ENCODE results near the gene LRRK1.

Gene LRRK1

DNA sequence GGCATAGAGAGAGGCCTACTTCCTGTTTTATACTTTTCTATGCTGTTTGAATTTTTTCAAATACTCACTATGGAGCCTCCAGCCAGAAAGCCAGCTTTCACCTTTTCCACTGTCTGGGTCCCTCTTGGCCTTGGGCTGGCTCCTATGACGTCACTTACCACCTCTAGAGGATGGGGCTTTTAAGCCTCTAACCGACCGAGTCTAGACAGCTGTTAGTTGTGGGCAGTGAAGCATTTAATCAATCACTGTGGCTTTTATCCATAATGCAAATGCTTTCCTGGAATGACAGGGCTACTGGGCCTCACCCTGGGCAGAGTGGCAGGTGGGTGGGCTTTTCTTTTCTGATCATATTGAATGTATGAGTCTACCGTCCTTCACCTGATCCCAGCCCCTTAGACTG, 61.9 kb downstream of the LRRK1 start:
- DNase-seq (ENCODE audit: low read depth): no peak

GRCh38 chr15:100983221-100983620, 64.1 kb downstream of the LRRK1 start:
- no peak for DNase-seq (ENCODE audit: low read depth)

DNA sequence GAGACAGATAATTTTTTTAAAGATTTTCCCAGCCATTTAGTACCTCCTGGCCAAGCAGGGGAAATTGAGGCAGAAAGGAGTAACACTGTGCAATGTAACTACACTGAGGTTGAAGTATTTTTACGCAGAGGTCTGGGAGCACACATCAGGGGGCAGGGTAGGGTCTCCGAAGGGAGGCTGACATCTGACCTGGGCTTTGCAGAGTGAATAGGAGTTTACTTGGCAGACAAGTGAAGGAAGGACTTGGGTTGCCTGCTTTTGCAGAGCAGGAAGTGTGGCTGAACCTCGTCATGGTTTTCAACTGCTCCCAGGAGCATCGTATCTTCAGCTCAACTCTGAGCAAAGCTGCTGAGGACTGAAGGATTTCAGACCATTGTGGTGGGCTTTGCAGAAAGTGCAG, 66.2 kb downstream of the LRRK1 start:
- DNase-seq (ENCODE audit: low read depth): no peak

GRCh38 chr15:100986158-100986896, 67.2 kb downstream of the LRRK1 start:
- no peak for DNase-seq (ENCODE audit: low read depth)

DNA sequence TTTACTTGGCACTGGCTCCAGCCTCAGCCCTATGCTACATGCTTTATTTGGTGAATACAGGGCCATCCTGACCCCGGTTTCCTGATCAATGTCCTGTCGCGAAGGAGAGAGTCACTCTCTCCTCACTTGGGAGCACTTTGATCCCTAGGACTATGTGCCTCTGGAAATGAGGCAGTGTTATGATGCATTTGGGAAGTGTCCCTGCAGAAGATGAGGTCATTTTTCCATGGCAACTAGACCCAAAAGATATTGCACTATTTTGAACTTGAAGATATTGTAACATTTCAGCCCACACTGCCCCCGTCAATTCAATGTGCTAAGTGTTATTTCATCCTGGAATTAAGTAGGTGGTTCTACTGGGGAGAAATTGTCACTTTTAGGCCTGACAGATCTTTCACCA, 68.0 kb downstream of the LRRK1 start:
- DNase-seq (ENCODE audit: low read depth): no peak

DNA sequence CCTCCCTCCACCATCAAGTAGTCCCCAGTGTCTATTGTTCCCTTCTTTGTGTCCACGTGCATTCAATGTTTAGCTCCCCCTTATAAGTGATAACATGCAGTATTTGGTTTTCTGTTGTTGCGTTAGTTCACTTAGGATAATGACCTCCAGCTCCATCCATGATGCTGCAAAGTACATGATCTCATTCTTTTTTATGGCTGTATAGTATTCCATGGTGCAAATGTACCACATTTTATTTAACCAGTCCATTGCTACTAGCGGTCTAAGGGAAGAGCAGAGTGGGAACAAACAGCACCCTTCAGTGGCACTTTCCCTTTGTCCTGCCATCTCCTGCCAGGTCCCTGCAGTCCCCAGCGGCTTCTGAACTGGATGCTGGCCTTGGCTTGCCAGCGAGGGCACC, 69.1 kb downstream of the LRRK1 start:
- DNase-seq (ENCODE audit: low read depth): no peak

DNA sequence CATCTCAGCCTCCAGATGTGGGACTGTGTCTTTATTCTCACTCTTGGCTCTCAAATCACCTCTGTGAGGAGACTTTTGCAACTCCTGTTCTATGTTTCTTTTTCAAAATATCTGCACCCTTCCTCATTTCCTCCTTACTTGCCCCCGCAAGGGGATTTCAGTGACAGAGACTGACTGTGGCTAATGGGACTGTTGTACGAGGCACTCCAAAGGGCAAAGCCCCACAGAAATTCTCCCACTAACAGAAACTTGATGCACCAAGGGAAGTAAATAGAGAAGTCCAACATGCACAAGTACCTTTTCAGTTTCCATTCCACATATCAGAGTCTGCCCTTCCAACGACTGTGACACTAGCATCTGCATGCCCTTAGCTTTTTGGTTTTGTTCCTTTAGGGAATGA, 69.7 kb downstream of the LRRK1 start:
- no peak for DNase-seq (ENCODE audit: low read depth)

DNA sequence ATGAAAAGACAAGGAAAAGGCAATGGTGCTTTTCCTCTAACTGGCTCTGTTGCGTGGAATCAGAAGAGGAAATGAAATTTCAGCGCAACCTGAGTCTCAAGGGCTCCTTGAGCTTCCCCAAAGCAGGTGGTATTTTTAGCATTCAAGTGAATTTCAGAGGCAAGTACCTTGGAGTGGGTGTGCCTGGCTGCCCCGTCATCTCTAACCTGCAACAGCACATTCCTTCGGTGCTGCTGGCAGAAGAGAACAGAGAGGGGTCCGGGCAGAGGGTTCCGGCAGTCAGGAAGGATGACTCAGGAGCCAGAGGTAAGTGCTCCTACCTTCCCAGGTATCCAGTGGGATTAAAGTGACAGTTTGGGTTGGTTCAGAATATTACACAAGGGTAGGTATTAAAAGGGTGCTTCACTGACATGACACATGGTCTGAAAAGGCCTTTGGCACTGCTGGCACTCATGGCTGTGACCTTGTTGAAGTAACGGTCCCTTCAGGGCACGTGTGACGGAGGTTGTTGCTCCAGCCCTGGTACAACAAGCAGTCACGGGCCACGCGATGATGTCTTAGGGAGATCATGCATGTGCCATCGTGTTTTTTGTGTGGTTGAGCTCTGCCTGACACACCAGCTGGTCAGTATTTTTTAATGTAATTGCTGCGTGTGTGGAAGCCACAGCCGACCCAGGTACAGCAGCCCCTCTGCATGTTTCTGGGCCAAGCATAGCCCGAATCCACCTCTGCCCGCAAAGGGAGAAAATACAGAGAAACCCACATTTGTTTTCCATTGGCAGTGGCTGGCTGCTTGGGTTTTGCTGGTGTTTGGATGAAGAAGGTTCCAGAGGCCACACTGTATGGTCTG, 75.7 kb downstream of the LRRK1 start:
- DNase-seq (ENCODE audit: low read depth): no peak

- DNase-seq (ENCODE audit: low read depth): no peak
Measured at GRCh38 chr15:100995471-100996430, 76.6 kb downstream of the LRRK1 start.

DNA sequence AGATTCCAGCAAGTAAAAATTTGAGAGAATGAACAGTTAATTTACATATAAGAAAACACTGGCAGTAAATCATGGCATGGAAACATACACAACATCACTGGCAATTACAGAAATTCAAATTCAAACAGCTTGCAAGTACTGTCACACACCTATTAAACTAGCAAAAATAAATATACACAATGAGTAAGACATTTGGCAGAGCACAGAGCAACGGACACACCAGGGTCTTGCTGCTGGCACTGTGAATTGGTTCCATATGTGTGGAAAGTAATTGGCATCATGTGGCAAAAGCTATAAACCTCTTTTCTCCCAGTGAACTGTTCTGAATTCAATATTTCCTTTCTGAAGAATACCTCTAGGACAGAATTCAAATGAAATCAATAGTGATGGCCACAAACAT, 78.3 kb downstream of the LRRK1 start:
- DNase-seq (ENCODE audit: low read depth): no peak

- DNase-seq (ENCODE audit: low read depth): no peak
Measured at GRCh38 chr15:100998630-100999029, 79.5 kb downstream of the LRRK1 start.

DNA sequence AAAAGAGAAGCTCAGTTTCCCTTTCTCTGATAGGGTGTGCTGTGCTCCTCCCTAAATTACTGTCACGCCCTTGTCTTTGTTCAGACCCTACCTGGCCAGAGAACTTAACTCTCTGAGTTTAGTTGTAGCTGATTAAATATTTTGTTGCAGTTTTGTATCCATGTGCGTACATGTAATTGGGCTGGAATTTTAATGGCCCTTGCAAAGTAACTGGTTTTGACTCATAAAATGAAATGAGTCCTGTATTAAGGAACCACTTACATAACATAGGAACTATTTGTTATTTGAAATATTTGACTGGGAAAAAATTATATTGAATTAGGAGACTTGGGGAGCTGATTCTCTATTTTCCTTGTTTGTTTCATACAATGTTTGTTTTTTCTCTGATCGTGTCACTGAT, 80.2 kb downstream of the LRRK1 start:
- no peak for DNase-seq (ENCODE audit: low read depth)

DNA sequence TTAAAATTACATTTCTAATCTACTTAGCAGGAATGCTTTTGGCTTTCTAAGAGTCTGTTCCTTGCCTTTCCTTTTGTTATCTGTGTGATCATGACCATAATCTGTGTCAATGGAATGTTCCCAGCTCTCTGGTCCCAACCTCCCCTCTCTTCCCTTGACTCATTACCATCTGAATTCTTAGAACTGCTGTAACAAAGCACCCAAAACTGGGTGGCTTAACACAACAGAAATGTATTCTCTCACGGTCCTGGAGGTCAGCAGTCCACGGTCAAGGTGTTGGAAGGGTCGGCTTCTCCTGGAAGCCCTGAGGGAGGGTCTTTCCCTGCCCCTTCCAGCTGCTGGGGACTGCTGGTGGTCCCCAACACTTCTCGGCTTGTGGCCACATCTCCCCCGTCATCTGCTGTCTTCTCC, 81.1 kb downstream of the LRRK1 start:
- DNase-seq (ENCODE audit: low read depth): no peak

- no peak for DNase-seq (ENCODE audit: low read depth)
Measured at GRCh38 chr15:101001056-101001455, 81.9 kb downstream of the LRRK1 start.

DNA sequence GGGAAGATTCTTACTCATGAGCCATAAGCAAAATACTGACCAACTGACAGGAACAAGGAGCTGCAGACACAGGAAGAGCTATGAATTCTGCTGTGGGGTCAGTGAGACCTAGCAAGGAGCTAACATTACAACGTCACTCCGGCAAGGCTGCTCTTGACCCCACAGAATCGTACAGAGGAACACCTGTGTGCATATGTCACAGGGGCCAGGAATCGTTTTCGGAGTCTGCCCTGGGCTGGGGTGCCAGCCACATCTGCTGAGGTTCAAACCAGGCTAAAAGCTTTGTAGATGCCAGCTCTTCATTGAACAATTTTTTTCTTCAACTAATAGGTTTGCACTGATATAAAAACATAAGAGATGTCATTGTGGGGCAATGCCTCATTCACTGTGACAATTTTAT, 82.6 kb downstream of the LRRK1 start:
- DNase-seq (ENCODE audit: low read depth): no peak

DNA sequence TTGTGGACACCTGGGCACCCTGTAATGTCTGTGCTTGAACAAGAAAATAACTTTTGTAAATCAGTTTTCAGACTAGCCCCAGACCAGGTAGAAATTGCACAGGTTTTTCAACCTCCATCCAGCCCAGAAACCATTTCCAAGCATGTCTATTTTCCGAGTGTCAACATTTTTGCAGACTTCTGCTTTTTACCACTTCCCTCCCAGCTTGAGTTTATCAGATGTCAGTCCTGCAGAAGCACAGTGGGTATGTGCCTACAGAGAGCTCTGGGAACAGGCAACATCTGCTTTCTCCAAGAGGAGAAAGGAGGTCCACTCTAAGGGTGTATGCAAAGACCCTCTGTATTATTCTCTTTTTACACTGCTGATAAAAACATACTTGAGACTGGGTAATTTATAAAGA, 83.9 kb downstream of the LRRK1 start:
- no peak for DNase-seq (ENCODE audit: low read depth)

GRCh38 chr15:101003706-101004105, 84.5 kb downstream of the LRRK1 start:
- no peak for DNase-seq (ENCODE audit: low read depth)

DNA sequence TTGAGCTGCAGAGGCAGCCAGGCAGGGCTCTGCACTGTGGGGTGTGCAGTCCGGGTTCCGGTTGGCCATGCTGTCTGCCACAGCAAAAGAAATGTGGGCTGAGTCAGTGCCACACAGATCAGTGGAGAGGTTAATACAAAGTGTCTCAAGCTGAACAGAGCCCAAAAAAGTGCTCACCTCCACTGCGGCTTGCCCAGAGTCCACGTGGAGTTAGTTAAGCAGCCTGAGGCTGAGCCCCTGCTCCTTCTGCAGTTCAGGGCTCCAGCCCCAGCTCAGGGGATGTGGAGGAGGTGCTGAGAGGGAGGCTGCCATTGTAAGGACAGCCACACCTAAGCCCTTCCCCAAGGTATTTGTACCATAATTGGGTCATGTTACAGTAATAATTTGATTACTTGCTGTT, 85.3 kb downstream of the LRRK1 start:
- no peak for DNase-seq (ENCODE audit: low read depth)

DNA sequence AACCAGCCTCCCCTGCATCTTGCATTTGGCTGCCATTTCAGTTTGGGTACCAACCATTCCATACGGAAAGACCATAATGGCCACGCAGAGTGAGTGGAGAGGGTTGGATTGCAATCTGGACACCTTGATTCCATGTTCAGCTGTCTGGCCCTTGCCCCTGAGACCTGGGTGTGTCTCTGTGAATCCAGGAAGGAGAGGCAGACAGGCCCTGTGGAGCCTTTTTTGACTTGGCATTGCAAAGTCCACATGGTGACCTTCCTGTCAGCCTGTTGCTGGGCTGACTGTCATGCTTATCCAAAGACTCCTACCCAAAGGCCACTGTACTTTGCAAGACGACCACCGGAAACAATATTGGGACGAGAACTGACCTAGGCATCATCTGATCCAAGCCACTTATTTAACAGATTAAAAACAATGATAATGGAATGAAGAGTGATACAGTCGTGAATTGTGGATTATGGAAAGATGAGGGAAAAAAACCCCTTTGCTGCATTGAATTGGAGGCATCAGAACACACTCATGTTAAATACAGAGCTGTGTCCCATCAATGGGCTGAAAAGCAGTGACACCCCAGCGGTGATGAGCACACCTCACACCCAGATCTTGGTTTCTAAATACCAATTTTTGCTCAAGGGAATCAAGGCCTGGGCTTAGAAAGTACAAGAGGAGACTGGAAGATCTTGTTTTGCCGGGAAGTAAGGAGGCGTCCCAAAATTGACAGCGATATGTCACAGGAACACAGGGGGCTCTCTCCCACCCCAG, 86.0 kb downstream of the LRRK1 start:
- no peak for DNase-seq (ENCODE audit: low read depth)

- DNase-seq (ENCODE audit: low read depth): peak; percentile 20
Measured at GRCh38 chr15:101006931-101007691, 88.0 kb downstream of the LRRK1 start.

Data from activated T-helper 1 cell treated with Interleukin-2 at 50 U/mL for 16 hours (primary cell).